GM21529 (cell line): ENCODE results near the gene ILDR1.

ENCODE experiments used
- ATAC-seq: cut with Tn5 transposase; IDR thresholded peaks from one replicate; pipeline ENCODE4 v1.9.1; 2021; ENCODE audit not compliant: unreplicated experiment

ILDR1 gene

GRCh38 chr3:121994551-121994950 lies 27.5 kb downstream of the ILDR1 start:
- ATAC-seq = no peak

GRCh38 chr3:121992601-121993560 lies 29.2 kb downstream of the ILDR1 start:
- peak; percentile 76 for ATAC-seq

GRCh38 chr3:121989943-121990342 lies 32.1 kb downstream of the ILDR1 start:
- no peak for ATAC-seq

GRCh38 chr3:121988146-121988545 lies 33.9 kb downstream of the ILDR1 start:
- no peak for ATAC-seq

- ATAC-seq = no peak
Observed at GRCh38 chr3:121985846-121986245, 36.2 kb downstream of the ILDR1 start.

GRCh38 chr3:121981473-121981872 lies 40.6 kb downstream of the ILDR1 start:
- ATAC-seq = no peak

GRCh38 chr3:121980450-121980796 lies 41.6 kb downstream of the ILDR1 start:
- peak; percentile 32 for ATAC-seq

- ATAC-seq = peak; percentile 81
Observed at GRCh38 chr3:121979734-121980449, 42.2 kb downstream of the ILDR1 start.

- no peak for ATAC-seq
Observed at GRCh38 chr3:121979246-121979645, 42.8 kb downstream of the ILDR1 start.

GRCh38 chr3:121976727-121977126 lies 45.3 kb downstream of the ILDR1 start:
- no peak for ATAC-seq

- no peak for ATAC-seq
Observed at GRCh38 chr3:121975702-121976302, 46.2 kb downstream of the ILDR1 start.

- ATAC-seq = no peak
Observed at GRCh38 chr3:121974601-121975111, 47.4 kb downstream of the ILDR1 start.

- no peak for ATAC-seq
Observed at GRCh38 chr3:121970047-121970446, 52.0 kb downstream of the ILDR1 start.

- no peak for ATAC-seq
Observed at GRCh38 chr3:121969631-121970030, 52.4 kb downstream of the ILDR1 start.

GRCh38 chr3:121963608-121964007 lies 58.4 kb downstream of the ILDR1 start:
- no peak for ATAC-seq

- no peak for ATAC-seq
Observed at GRCh38 chr3:121962443-121962842, 59.6 kb downstream of the ILDR1 start.

GRCh38 chr3:121961283-121961682 lies 60.8 kb downstream of the ILDR1 start:
- ATAC-seq = no peak

GRCh38 chr3:121958801-121959200 lies 63.2 kb downstream of the ILDR1 start:
- ATAC-seq = no peak

- ATAC-seq = peak; percentile 68
Observed at GRCh38 chr3:121957674-121958415, 64.2 kb downstream of the ILDR1 start.

- no peak for ATAC-seq
Observed at GRCh38 chr3:121956363-121956762, 65.7 kb downstream of the ILDR1 start.
